ENCODE results near the gene REP15.
"Not testable (repeated sequence)": the region's sequence is repeated elsewhere in the genome, so short reads cannot be mapped to it uniquely, and the experiment has no call there.

The REP15 gene, protein sequence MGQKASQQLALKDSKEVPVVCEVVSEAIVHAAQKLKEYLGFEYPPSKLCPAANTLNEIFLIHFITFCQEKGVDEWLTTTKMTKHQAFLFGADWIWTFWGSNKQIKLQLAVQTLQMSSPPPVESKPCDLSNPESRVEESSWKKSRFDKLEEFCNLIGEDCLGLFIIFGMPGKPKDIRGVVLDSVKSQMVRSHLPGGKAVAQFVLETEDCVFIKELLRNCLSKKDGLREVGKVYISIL
- total RNA-seq, result 0 to 0.54 (median 0.22) reads per million in 18 experiments

- no peak for DNase-seq
Measured at GRCh38 chr12:27696293-27696652, at the start of gene REP15. Gene REP15 (plus strand): TSS chr12:27696447. CDS start chr12:27696563, 116 bp downstream.

GRCh38 chr12:27650011-27650410 is 46.2 kb upstream of the REP15 start:
- no peak for DNase-seq

- DNase-seq, result no peak
Measured at GRCh38 chr12:27651201-27651600, 45.0 kb upstream of the REP15 start.

- DNase-seq, result peak; percentile 64 to 65
Measured at GRCh38 chr12:27652174-27652763, 44.0 kb upstream of the REP15 start.

- no peak for DNase-seq
Measured at GRCh38 chr12:27653661-27654060, 42.6 kb upstream of the REP15 start.

DNA sequence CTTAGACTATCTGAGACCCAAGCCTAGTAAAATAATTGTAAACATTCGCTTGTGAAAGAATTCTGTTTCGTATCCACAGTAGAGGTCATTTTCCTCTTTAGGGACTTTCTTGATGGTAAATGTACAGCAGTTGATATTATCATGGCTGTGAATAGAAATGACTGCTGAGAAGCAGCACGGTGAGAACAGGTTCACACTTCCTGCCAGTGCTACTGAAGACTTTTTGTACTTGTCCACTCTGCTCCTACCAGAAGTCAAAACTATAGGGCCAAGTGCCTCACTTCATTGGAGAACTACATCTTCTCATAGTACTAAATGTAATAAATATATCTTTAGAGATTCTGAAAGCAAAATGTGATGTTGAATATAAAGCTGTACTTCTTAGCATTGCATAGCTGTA is 40.8 kb upstream of the REP15 start:
- DNase-seq, result not testable (repeated sequence)

- no peak for DNase-seq
Measured at GRCh38 chr12:27657296-27657695, 39.0 kb upstream of the REP15 start.

GRCh38 chr12:27665704-27666103 is 30.5 kb upstream of the REP15 start:
- DNase-seq, result no peak

- no peak for DNase-seq
Measured at GRCh38 chr12:27666510-27666909, 29.7 kb upstream of the REP15 start.

DNA sequence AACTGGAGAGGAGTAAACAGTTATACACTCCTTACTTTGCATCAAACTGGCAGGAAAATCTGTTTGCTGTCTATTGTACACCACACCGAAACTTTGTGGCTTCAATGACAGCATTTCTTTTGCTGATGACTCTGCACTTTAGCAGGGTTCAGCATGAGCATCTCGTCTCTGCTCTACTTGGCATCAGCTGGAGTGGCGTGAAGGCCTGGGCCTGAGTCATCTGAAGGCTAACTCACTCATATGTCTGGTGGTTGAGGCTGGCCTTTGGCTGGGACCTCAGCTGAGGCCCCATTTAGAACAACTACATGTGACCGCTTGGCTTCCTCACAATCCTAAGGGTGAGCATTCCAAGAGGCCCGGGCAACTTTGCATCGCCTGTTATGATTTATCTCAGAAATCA is 28.7 kb upstream of the REP15 start:
- no peak for DNase-seq

DNA sequence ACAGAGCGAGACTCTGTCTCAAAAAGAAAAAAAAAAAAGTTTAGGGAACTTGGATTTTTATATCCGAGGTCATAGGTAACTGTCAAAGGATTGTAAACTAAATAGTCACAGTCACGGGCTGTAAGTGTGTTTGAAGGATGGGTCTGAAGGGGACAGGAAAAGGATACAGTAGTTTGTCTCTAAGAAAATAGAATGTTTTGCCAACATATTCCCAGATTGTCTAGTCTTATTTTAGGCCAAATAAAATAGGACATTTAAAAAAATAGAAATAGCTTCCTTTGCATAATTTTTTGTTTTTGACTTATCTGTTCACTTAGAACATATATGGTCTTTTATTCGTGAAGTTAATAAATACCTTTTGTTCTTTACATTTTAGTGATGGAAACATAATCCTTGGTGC is 24.2 kb upstream of the REP15 start:
- DNase-seq, result no peak

DNA sequence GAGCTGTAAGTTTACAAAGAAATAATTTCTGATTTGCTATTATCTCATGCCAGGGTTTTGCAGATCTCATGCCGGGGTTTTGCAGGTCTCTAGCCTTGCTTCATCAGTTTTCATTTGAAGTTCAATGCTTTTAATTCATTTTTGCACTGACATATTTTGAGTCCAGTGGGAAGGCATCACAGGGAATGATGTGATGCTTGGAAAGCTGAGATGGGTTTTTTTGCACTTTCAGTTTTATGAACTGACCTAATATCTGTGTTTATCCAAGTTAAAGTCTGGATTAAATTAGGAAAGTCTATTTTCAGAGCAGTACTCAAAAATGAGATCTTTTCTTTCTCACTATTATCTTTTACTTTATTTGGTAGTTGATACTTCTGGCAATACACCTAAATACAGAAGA is 23.6 kb upstream of the REP15 start:
- no peak for DNase-seq

DNA sequence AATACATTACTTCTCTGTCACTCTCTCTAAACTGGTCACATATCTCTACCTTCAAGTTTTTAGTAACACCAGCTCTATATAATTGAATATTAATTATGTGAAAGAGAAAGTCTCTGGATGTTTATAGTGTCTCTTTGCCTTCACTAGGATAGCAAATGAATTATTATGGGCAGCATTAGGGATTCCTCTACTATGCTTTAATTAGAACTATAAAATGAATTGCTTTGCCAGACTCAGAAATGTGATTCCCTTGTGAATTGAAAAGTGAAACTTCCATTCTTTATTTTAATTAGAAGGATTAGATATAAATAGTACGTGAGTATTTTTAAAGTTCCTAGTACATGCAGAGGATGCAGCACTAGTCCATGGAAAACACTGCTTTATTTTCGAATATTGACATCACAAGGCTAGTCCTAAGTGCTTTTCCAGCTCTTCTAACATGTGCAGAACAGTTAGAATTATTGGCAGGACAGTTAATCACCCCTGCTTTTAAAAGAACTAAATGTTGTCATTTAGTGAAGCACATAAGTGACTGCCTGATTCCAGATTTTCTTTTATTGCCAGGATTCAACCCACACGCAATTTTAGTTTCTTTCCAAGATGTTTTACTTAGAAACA is 23.0 kb upstream of the REP15 start:
- no peak for DNase-seq

DNA sequence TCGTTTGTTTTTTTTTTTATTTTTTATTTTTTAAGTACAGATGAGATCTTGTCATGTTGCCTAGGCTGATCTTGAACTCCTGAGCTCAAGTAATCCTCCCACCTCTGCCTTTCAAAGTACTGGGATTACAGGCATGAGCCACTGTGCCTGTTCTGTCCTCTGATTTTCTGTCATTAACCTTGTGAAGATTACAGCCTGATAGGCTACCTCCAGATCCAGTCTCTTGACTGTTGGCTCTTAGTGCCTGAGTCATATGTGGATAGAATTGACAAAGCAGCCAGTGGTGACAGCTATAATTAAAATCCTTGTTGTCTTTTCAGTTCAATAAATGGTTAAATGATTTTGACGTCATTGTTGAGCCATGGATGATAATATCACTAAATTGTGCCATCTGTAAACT is 21.3 kb upstream of the REP15 start:
- no peak for DNase-seq

DNA sequence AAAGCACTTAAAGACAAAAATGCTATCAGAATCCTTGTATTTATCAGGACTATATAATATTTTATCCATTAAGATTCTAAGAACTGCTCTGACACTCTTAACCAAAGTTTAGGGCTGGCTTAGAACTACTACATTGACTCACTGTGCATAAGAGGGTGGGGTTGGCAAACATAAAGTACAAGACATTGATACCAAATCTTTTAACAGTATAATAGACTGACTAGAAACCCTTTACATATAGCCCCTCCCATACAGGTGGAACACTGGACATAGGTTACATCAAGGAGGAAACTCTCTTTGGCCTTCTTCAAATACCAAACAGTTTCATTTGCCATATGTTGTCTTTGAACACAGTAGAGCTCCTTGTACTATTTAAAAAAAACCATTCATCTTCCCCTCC is 15.6 kb upstream of the REP15 start:
- DNase-seq, result no peak

DNA sequence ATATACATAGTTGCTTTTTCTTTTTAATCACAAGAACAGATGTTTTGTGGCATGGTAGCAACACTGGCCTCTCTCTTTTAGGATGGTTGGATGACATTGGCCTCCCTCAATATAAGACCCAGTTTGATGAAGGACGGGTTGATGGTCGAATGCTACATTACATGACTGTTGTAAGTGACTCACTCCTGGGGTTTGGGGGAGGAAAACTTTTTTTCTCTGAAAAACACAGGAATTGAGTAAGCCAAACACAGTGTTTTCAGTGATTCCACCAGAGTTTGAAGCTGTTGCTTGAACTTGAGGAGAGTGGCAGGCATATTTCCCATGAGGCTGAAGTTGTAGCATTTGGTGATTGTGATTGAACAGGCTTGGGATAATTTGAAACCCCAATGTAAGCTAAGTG is 13.7 kb upstream of the REP15 start:
- DNase-seq, result no peak

GRCh38 chr12:27685274-27685673 is 11.0 kb upstream of the REP15 start:
- DNase-seq, result no peak

GRCh38 chr12:27686147-27686546 is 10.1 kb upstream of the REP15 start:
- no peak for DNase-seq

GRCh38 chr12:27688671-27689070 is 7.6 kb upstream of the REP15 start:
- no peak for DNase-seq

GRCh38 chr12:27689558-27690180 is 6.6 kb upstream of the REP15 start:
- no peak for DNase-seq

DNA sequence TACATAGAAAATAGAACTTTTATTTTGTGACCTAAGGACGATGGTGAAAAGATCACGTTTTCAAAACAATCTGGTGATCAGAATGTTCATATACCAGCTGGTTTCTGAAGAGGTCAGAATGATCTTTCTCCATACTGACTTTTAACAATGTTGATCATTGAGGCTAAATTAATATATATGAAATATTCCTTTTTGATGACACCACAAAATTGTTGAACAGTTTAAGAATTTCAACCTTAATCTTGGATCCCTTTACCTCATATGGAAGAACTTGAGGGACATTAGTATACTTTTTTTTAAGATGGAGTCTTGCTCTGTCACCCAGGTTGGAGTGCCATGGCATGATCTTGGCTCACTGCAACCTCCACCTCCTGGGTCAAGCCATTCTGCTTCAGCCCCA is 2.8 kb upstream of the REP15 start:
- no peak for DNase-seq

DNA sequence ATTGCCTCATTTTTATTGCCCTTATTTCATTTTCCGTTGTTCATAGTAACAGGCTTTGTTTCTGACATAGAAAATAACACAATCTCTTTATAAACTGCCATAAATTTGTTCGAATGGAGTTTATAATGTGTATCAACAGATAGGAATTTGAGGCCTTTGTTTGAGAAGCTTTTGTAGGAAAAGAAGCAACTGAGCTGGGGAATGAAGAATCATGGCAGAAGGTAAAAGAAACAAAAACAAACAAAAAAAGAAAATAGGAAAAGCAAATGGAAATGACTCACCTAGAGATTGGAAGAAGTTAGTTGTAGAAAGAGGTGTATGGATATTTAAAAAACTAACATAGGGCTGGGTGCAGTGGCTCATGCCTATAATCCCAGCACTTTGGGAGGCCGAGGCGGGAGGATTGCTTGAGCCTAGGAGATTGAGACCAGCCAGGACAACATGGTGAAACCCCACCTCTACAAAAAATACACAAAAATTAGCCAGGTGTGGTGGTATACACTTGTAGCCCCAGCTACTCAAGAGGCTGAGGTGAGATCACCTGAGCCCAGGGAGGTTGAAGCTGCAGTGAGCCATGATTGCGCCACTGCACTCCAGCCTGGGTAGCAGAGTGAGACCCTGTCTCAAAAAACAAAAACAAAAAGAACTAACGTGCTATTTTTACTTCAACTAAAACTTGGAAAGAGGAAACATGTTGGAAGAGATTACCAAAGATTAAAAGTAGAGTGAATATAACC is 523 bp upstream of the REP15 start:
- DNase-seq, result no peak

- DNase-seq, result no peak
Measured at GRCh38 chr12:27696864-27697564, 767 bp downstream of the REP15 start.
